Hepatocyte (in vitro differentiated cells): ENCODE results near the gene VNN1. TPM values are rescaled to one million over a fixed set of nuclear protein-coding genes. Genes with fewer than 3 reads are reported as not detected.
"Not testable (repeated sequence)": the region's sequence is repeated elsewhere in the genome, so short reads cannot be mapped to it uniquely, and the experiment has no call there.

Source experiments
- DNase-seq: peaks from one replicate; pipeline ENCODE4 v3.0.0-alpha.2; 2016; ENCODE audit warnings: low spot score
- H2AFZ ChIP-seq: fragments of 200-600 bp; sonication (generic); 2 replicates; pipeline ENCODE4 v1.6.0; 2016; ENCODE audit warnings: antibody characterized with exemption, mild to moderate bottlenecking
- H3K27ac ChIP-seq: fragments of 200-600 bp; sonication (generic); 2 replicates; pipeline ENCODE4 v1.5.1; 2016; ENCODE audit warnings: mild to moderate bottlenecking
- H3K27me3 ChIP-seq: fragments of 200-600 bp; sonication (generic); 2 replicates; pipeline ENCODE4 v1.6.1; 2016
- H3K36me3 ChIP-seq: fragments of 200-600 bp; sonication (generic); replicated peaks from 2 replicates; pipeline ENCODE4 v1.5.1; 2016; ENCODE audit warnings: low read depth; ENCODE audit not compliant: insufficient read depth
- H3K4me1 ChIP-seq: fragments of 200-600 bp; sonication (generic); 2 replicates; pipeline ENCODE4 v1.5.1; 2016; ENCODE audit warnings: mild to moderate bottlenecking, moderate library complexity; ENCODE audit not compliant: insufficient read depth
- H3K4me2 ChIP-seq: fragments of 200-600 bp; sonication (generic); 2 replicates; pipeline ENCODE4 v1.6.0; 2016
- H3K4me3 ChIP-seq: fragments of 200-600 bp; sonication (generic); 2 replicates; pipeline ENCODE4 v1.5.1; 2016; ENCODE audit warnings: mild to moderate bottlenecking
- H3K79me2 ChIP-seq: fragments of 200-600 bp; sonication (generic); 2 replicates; pipeline ENCODE4 v1.6.0; 2017; ENCODE audit warnings: mild to moderate bottlenecking
- H3K9me2 ChIP-seq: fragments of 200-600 bp; sonication (generic); replicated peaks from 2 replicates; pipeline ENCODE4 v1.6.0; 2017; ENCODE audit warnings: mild to moderate bottlenecking; ENCODE audit not compliant: insufficient read depth
- H3K9me3 ChIP-seq: fragments of 200-600 bp; sonication (generic); 2 replicates; pipeline ENCODE4 v1.5.1; 2016; ENCODE audit warnings: low read depth, mild to moderate bottlenecking
- H4K20me1 ChIP-seq: fragments of 200-600 bp; sonication (generic); 2 replicates; pipeline ENCODE4 v1.6.0; 2016; ENCODE audit warnings: mild to moderate bottlenecking; ENCODE audit not compliant: insufficient read depth, poor library complexity, severe bottlenecking
- EZH2 ChIP-seq: fragments of 200-600 bp; sonication (generic); IDR thresholded peaks from 2 replicates; pipeline ENCODE4 v1.6.1; 2016; ENCODE audit warnings: antibody characterized with exemption, mild to moderate bottlenecking, borderline replicate concordance
- EZH2phosphoT487 ChIP-seq: fragments of 200-600 bp; sonication (generic); IDR thresholded peaks from one replicate; pipeline ENCODE4 v1.6.1; 2018; ENCODE audit warnings: antibody characterized with exemption, mild to moderate bottlenecking, low read depth, moderate library complexity; ENCODE audit not compliant: unreplicated experiment, severe bottlenecking
- WGBS: methylation state at CpG from one replicate; pipeline ENCODE4 v1.1.6; 2016; ENCODE audit warnings: low lambda C conversion rate; ENCODE audit errors: missing lambda C conversion rate; 5-methylcytosine and 5-hydroxymethylcytosine counted together
- polyA plus RNA-seq: library from polyadenylated mRNA; unstranded; fragments of >200 nt; fragmentation: Nextera tagmentation; extraction: Ambion mirVana; gene quantifications from 2 replicates; pipeline ENCODE4 v1.2.1, GENCODE V29; 2016
- total RNA-seq: library from RNA; depleted of rRNA; stranded (reverse); fragments of >200 nt; gene quantifications from 2 replicates; pipeline ENCODE4 v1.2.3, GENCODE V29; 2014
- TF ChIP-seq, protein P1 (sequence below): fragments of 200-600 bp; sonication (generic); IDR thresholded peaks from 2 replicates; pipeline ENCODE4 v1.5.1; 2016; ENCODE audit warnings: antibody characterized with exemption, mild to moderate bottlenecking; ENCODE audit not compliant: poor library complexity

VNN1 gene
- total and polyA plus RNA-seq, 2 experiments from 2014 or later, result 0.93 to 1.4 TPM

DNA sequence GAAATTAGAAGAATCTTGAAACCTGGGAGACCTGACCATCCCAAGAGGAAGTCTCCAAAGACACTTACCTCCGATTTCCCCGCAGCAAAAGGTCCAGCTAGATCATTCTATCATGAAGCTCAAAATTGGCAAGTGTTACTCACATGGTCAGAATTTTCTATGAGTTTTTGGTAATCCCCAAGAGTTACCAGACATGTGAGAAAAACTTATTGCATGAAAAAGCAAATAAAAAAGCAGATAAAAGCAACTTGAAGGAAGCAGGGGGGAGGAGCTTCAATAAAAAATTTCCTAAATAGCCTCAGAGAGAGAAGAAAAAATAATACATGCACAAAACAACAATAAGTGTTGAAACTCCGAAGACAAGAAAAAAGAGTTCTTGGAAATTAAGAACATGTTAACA, 27.3 kb downstream of the VNN1 start:
- 94% methylated on average over 3 of the region's 3 CpGs for WGBS
- Histone ChIP-seq H3K27ac (no peak overlapping the region), H3K9me3 (no peaks in the 10 kb centered on the region), H2AFZ (no peak overlapping the region), H4K20me1 (no peaks in the 10 kb centered on the region), H3K27me3 (no peaks in the 10 kb centered on the region), H3K4me2 (no peak overlapping the region), H3K4me1 (no peaks in the 10 kb centered on the region), H3K36me3 (no peaks in the 10 kb centered on the region), H3K79me2 (no peaks in the 10 kb centered on the region), H3K4me3 (no peak overlapping the region), H3K9me2 (no peaks in the 10 kb centered on the region)
- no peak for DNase-seq
- TF ChIP-seq EZH2phosphoT487, result no peak

DNA sequence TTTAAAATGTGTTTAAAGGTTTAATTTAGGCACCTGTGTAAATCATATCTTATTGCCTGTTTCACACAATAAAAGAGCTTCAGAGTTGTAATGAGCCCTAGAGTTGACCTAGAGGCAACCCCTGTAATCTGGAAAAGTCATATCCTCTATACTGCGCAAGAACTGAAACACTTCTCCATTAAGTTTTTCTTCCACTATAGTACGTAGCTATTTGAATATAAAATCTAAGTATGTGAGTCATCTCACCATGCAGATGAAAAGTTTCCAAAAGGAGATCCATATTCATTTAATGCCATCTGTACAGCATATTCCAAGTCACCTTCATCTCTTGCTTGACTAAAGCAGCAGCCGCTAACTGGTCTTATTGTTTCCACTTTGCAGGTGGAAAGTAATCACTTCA, 28.8 kb downstream of the VNN1 start:
- H3K9me2 ChIP-seq, result no peaks in the 10 kb centered on the region
- H2AFZ ChIP-seq, result no peak overlapping the region
- H3K4me2 ChIP-seq, result no peak overlapping the region
- H3K79me2 ChIP-seq, result no peaks in the 10 kb centered on the region
- H3K36me3 ChIP-seq, result no peaks in the 10 kb centered on the region
- no peaks in the 10 kb centered on the region for H3K9me3 ChIP-seq
- no peaks in the 10 kb centered on the region for H4K20me1 ChIP-seq
- H3K4me1 ChIP-seq, result no peaks in the 10 kb centered on the region
- no peaks in the 10 kb centered on the region for H3K27me3 ChIP-seq
- WGBS, result 95% methylated on average over 3 of the region's 3 CpGs
- DNase-seq, result no peak
- TF ChIP-seq, protein P1, sequence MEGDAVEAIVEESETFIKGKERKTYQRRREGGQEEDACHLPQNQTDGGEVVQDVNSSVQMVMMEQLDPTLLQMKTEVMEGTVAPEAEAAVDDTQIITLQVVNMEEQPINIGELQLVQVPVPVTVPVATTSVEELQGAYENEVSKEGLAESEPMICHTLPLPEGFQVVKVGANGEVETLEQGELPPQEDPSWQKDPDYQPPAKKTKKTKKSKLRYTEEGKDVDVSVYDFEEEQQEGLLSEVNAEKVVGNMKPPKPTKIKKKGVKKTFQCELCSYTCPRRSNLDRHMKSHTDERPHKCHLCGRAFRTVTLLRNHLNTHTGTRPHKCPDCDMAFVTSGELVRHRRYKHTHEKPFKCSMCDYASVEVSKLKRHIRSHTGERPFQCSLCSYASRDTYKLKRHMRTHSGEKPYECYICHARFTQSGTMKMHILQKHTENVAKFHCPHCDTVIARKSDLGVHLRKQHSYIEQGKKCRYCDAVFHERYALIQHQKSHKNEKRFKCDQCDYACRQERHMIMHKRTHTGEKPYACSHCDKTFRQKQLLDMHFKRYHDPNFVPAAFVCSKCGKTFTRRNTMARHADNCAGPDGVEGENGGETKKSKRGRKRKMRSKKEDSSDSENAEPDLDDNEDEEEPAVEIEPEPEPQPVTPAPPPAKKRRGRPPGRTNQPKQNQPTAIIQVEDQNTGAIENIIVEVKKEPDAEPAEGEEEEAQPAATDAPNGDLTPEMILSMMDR, result no peak
- no peak for TF ChIP-seq EZH2
- no peak for TF ChIP-seq EZH2phosphoT487
- H3K4me3 ChIP-seq, result no peak overlapping the region
- H3K27ac ChIP-seq, result no peak overlapping the region

DNA sequence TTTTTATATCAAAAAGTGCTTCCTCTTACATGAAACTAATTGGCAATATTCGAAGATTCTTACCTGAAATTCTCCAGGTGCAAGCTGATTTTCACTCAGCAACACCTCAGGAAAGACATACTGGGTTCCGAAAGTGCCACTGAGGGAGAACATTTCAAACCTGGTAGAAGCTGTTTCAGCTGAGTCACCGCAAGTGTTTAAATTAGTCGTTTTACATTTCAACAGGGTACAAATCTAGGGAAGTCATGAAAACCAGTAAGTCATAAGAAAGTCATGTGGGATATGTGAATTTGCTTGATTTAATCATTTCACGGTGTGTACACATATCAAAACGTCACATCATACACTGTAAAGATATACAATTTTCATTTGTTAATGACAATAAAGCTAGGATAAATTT, 29.6 kb downstream of the VNN1 start:
- Histone ChIP-seq H4K20me1 (no peaks in the 10 kb centered on the region), H3K27me3 (no peaks in the 10 kb centered on the region), H2AFZ (no peak overlapping the region), H3K9me2 (no peaks in the 10 kb centered on the region), H3K36me3 (no peaks in the 10 kb centered on the region), H3K79me2 (no peaks in the 10 kb centered on the region), H3K4me3 (no peak overlapping the region), H3K27ac (no peak overlapping the region), H3K4me1 (no peaks in the 10 kb centered on the region), H3K9me3 (no peaks in the 10 kb centered on the region), H3K4me2 (no peak overlapping the region)
- no peak for DNase-seq
- TF ChIP-seq EZH2phosphoT487, result no peak
- TF ChIP-seq, protein P1, result no peak
- WGBS, result 83% methylated on average over 6 of the region's 6 CpGs

DNA sequence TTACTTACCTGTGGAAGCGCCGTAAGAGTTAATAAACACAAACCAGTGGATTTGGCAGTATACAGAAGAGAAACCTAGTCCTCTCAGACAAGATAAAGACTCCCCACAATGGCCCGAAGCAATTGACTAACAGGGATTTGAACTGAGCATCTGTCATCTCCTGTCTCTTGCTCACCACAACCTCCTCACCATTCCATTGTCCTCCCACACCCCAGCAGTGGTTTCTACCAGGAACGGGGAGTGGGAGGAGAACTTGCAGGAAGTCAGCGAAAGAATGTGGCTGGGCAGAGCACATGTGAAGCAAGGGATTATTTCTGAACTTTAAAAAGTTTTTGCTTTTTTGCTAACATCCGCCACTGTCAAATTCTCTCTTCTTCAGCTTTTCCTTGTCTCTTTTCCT, 30.3 kb downstream of the VNN1 start:
- no peaks in the 10 kb centered on the region for H4K20me1 ChIP-seq
- no peaks in the 10 kb centered on the region for H3K9me2 ChIP-seq
- H3K36me3 ChIP-seq, result no peaks in the 10 kb centered on the region
- no peaks in the 10 kb centered on the region for H3K27me3 ChIP-seq
- no peaks in the 10 kb centered on the region for H3K9me3 ChIP-seq
- no peaks in the 10 kb centered on the region for H3K79me2 ChIP-seq
- no peak overlapping the region for H3K4me3 ChIP-seq
- H3K27ac ChIP-seq, result no peak overlapping the region
- 84% methylated on average over 6 of the region's 6 CpGs for WGBS
- no peak for DNase-seq
- no peak overlapping the region for H2AFZ ChIP-seq
- TF ChIP-seq EZH2phosphoT487 (no peak), EZH2 (no peak)
- TF ChIP-seq, protein P1, result no peak
- no peaks in the 10 kb centered on the region for H3K4me1 ChIP-seq
- H3K4me2 ChIP-seq, result no peak overlapping the region

DNA sequence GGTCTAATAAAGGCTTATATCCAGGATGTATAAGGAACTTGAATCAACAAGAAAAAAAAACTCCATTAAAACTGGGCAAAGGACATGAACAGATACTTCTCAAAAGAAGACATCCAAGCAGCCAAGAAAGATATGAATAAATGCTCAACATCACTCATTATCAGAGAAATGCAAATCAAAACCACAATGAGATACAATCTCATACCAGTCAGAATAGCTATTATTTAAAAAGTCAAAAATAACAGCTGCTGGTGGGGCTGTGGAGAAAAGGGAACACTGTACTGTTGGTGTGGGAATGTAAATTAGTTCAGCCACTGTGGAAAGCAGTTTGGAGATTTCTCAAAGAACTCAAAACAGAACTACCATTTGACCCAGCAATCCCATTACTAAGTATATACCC, 34.8 kb downstream of the VNN1 start:
- H3K36me3 ChIP-seq, H3K79me2 ChIP-seq, H3K4me2 ChIP-seq, H3K27me3 ChIP-seq, H4K20me1 ChIP-seq, H3K4me3 ChIP-seq, H3K27ac ChIP-seq, DNase-seq, H3K9me2 ChIP-seq, H2AFZ ChIP-seq, H3K9me3 ChIP-seq, H3K4me1 ChIP-seq: not testable (repeated sequence)
